GM12801 (cell line): ENCODE results near the gene ATP13A2.

Source experiments
- CTCF ChIP-seq: IDR thresholded peaks from one replicate; pipeline ENCODE4 v1.5.1; 2011; ENCODE audit warnings: control low read depth; ENCODE audit not compliant: insufficient read length; ENCODE audit errors: extremely low read depth

ATP13A2 gene

GRCh38 chr1:16970132-16970910 is 41.4 kb downstream of the ATP13A2 start:
- no peak for TF ChIP-seq CTCF

- TF ChIP-seq CTCF: no peak
These were observed 42.1 kb downstream of the ATP13A2 start for GRCh38 chr1:16969651-16970050.

GRCh38 chr1:16969057-16969611 is 42.6 kb downstream of the ATP13A2 start:
- TF ChIP-seq CTCF: no peak

- TF ChIP-seq CTCF: no peak
These were observed 43.4 kb downstream of the ATP13A2 start for GRCh38 chr1:16968372-16968771.

- no peak for TF ChIP-seq CTCF
These were observed 43.8 kb downstream of the ATP13A2 start for GRCh38 chr1:16967962-16968361.

- no peak for TF ChIP-seq CTCF
These were observed 44.6 kb downstream of the ATP13A2 start for GRCh38 chr1:16967095-16967575.

GRCh38 chr1:16966282-16966681 is 45.4 kb downstream of the ATP13A2 start:
- TF ChIP-seq CTCF: no peak
